Measurements from ENCODE around the gene OTUD3.

Gene OTUD3

GRCh38 chr1:19954059-19954458 lies 71.9 kb downstream of the OTUD3 start:
- no peak for DNase-seq (ENCODE audit: low spot score)

GRCh38 chr1:19955534-19956170 lies 73.5 kb downstream of the OTUD3 start:
- DNase-seq (ENCODE audit: low spot score), result no peak

- no peak for DNase-seq (ENCODE audit: low spot score)
These were observed 75.6 kb downstream of the OTUD3 start for GRCh38 chr1:19957779-19958178.

GRCh38 chr1:19960591-19960990 lies 78.4 kb downstream of the OTUD3 start:
- DNase-seq (ENCODE audit: low spot score), result no peak
